ENCODE results near the gene PAPOLG. TPM values are rescaled to one million over a fixed set of nuclear protein-coding genes. Genes with fewer than 3 reads are reported as not detected.

PAPOLG gene
- total and polyA plus RNA-seq, 2 donors (not counting 3 experiments of a cell fraction or from before 2014, with no cell fraction given), result 4.2 to 14.9 TPM

GRCh38 chr2:60793169-60793568 lies 37.1 kb downstream of the PAPOLG start:
- Histone ChIP-seq H3K27me3 (ENCODE audit: control insufficient read depth in 2 of 2, insufficient read depth in 2 of 2, low read length in 2 of 2) (no peaks in the 10 kb centered on the region), H2AFZ (ENCODE audit: low read depth, low read length) (no peak overlapping the region), H3K9me3 (replicated peaks; ENCODE audit: control insufficient read depth, insufficient read depth, low read length) (no peaks in the 10 kb centered on the region), H3K4me1 (ENCODE audit: control insufficient read depth, extremely low read depth, insufficient read depth, low read length) (peaks cover 21% of the 10 kb centered on the region), H3K27ac (ENCODE audit: insufficient read depth, low read depth, low read length) (no peak overlapping the region), H3K9ac (replicated peaks; ENCODE audit: extremely low read depth, insufficient read depth, low read length) (no peak overlapping the region), H3K36me3 (ENCODE audit: control insufficient read depth in 2 of 2, extremely low read depth in 1 of 2, insufficient read depth in 2 of 2, low read length in 2 of 2) (peaks cover 12% of the 10 kb centered on the region in 2 experiments), H4K20me1 (replicated peaks; ENCODE audit: control insufficient read depth, extremely low read depth, insufficient read depth, low read length) (no peaks in the 10 kb centered on the region), H3K79me2 (ENCODE audit: control insufficient read depth, insufficient read depth, low read length) (no peaks in the 10 kb centered on the region), H3K4me2 (ENCODE audit: insufficient read depth, low read length) (no peak overlapping the region), H3K9me1 (replicated peaks; ENCODE audit: control insufficient read depth, extremely low read depth, insufficient read depth, low read length) (no peaks in the 10 kb centered on the region), H3K4me3 (replicated peaks in 1 of 3; ENCODE audit: insufficient read depth in 1 of 3, low read depth in 1 of 3, low read length in 3 of 3) (no peak overlapping the region)
- POLR2A ChIA-PET, result no interaction called here
- no peak for TF ChIP-seq GATA2 (IDR thresholded peaks at IDR 0.05; ENCODE audit: insufficient read depth, insufficient read length, low read depth, low read length)
- TF ChIP-seq JUN (IDR thresholded peaks at IDR 0.05; ENCODE audit: borderline replicate concordance, insufficient read depth, insufficient read length, low read depth), result no peak
- no peak for TF ChIP-seq MYC (IDR thresholded peaks at IDR 0.05; ENCODE audit: low read depth, low read length)
- no peak for TF ChIP-seq EZH2 (IDR thresholded peaks at IDR 0.05; ENCODE audit: borderline replicate concordance, low read depth, low read length, severe bottlenecking)
- no peak for TF ChIP-seq POLR2AphosphoS5 (IDR thresholded peaks at IDR 0.05; ENCODE audit: insufficient read depth, low read depth, low read length)
- no peak for TF ChIP-seq CTCF (IDR thresholded peaks at IDR 0.05; ENCODE audit: extremely low read depth in 1 of 2, insufficient read depth in 1 of 2, low read depth in 1 of 2, low read length in 2 of 2)
- no peak for TF ChIP-seq MAX (IDR thresholded peaks at IDR 0.05; ENCODE audit: insufficient read depth, insufficient read length)
- no peak for TF ChIP-seq POLR2A (IDR thresholded peaks at IDR 0.05; ENCODE audit: low read depth, low read length)
- TF ChIP-seq FOS (IDR thresholded peaks at IDR 0.05; ENCODE audit: borderline replicate concordance, insufficient read depth, low read length), result no peak
- dilution Hi-C loops (cut with MboI; ENCODE audit: extremely low pct_ligation_motif_present, low sequenced_read_pairs) (no loop called here), intact Hi-C loops (cut with micrococcal nuclease) (loop anchor here (10.0 kb wide), 1 partner anchor 272 kb away; the partner anchor contains the start of gene SANBR)
- DNase-seq (ENCODE audit: low read depth, low spot score) (no peak), FAIRE-seq (no peak)
- CTCF ChIA-PET, result interaction anchor here (0.7 to 4.6 kb wide), 5 partner anchors 8 to 206 kb away, joined by 3 to 98 read pairs (median 3); no protein-coding TSS in a partner anchor
- BruUV-seq (replicated peaks), result no TSS peak
